Mucosa of rectum (tissue), 2 donors: Measurements from ENCODE around the gene C16orf89.
"Not testable (repeated sequence)": the region's sequence is repeated elsewhere in the genome, so short reads cannot be mapped to it uniquely, and the experiment has no call there.

ENCODE experiments used
- H3K27ac ChIP-seq, 2 donors: one replicate each; pipeline ENCODE4 v1.7.0; 2013; ENCODE audit warnings: inconsistent platforms in 2 of 2, low read depth in 2 of 2, low read length in 2 of 2
- H3K27me3 ChIP-seq, 2 donors: one replicate each; pipeline ENCODE4 v1.7.0; 2013; ENCODE audit warnings: low read length in 2 of 2; ENCODE audit not compliant: control insufficient read depth in 2 of 2, insufficient read depth in 2 of 2
- H3K36me3 ChIP-seq, 2 donors: one replicate each; pipeline ENCODE4 v1.7.0; 2013; ENCODE audit warnings: low read length in 2 of 2; ENCODE audit not compliant: control insufficient read depth in 2 of 2, insufficient read depth in 2 of 2
- H3K4me1 ChIP-seq, 2 donors: one replicate each; pipeline ENCODE4 v1.7.0; 2013; ENCODE audit warnings: low read length in 2 of 2, mild to moderate bottlenecking in 1 of 2; ENCODE audit not compliant: control insufficient read depth in 2 of 2, insufficient read depth in 2 of 2
- H3K4me3 ChIP-seq, 2 donors: one replicate each; pipeline ENCODE4 v1.7.0; 2013; ENCODE audit warnings: low read length in 2 of 2
- H3K9ac ChIP-seq, 2 donors: one replicate each; pipeline ENCODE4 v1.7.0; 2013; ENCODE audit warnings: low read length in 2 of 2, low read depth in 1 of 2, mild to moderate bottlenecking in 1 of 2
- H3K9me3 ChIP-seq, 2 donors: one replicate each; pipeline ENCODE4 v1.7.0; 2013; ENCODE audit warnings: low read length in 2 of 2; ENCODE audit not compliant: control insufficient read depth in 2 of 2
- donor health status: healthy.
- donor health status: Normal muscosa, but diverticular disease.

C16orf89 gene

DNA sequence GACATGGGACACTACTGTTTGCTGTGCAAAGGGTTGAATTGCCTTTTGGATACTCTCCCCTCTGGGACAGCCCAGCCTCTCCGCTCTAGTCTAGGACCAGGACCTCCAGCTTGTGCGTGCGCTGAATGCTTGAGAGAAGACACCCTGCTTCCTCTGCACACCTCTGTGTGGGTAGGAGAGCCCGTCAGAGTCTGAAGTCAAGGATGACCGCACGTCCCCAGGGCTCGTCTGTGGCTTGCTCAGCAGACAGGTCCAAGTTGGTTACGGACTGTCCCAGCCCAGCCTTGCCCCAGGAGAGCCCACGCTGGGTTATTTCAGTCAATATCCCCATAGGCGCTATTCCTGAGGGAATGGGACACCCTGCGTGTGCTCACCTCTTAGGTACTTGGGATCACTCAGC is 3.7 kb downstream of the C16orf89 start:
- Histone ChIP-seq H3K4me3 (no peak overlapping the region), H3K27me3 (no peaks in the 10 kb centered on the region), H3K4me1 (peaks cover 14% of the 10 kb centered on the region in 2 donors), H3K9me3 (no peaks in the 10 kb centered on the region), H3K9ac (no peak overlapping the region), H3K27ac (no peak overlapping the region), H3K36me3 (no peaks in the 10 kb centered on the region)

DNA sequence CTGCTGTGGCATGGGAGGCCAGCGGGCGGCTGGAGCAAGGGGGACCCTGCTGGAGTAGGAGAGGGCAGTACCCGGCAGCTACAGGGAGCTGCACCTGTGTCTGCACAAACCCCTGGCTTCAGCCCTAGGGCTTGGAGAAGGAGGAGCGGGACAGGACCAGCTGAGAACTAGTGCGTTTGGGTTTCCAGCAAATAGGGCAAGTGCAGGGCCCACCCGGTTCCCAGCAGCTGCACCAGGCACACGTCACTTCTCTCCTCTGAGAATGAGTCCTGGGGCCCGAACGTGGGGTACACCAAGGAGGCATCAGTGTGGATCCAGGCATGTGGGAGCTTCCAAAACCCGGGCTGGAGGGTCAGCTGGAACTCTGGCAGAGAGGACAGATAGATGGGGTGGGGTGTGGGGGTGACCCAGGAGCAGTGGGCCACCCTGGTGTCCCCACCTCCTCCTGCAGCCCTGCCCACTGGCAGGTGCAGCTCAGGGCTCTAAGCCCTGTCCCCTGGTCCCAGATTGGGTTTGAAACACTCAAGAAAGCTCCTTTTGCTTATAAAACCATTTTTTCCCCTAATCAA is 5.6 kb downstream of the C16orf89 start:
- Histone ChIP-seq H3K4me1 (peaks cover 6 to 9% of the 10 kb centered on the region in 2 donors), H3K27ac (no peak overlapping the region), H3K9me3 (no peaks in the 10 kb centered on the region), H3K27me3 (no peaks in the 10 kb centered on the region), H3K36me3 (no peaks in the 10 kb centered on the region), H3K4me3 (no peak overlapping the region), H3K9ac (no peak overlapping the region)

DNA sequence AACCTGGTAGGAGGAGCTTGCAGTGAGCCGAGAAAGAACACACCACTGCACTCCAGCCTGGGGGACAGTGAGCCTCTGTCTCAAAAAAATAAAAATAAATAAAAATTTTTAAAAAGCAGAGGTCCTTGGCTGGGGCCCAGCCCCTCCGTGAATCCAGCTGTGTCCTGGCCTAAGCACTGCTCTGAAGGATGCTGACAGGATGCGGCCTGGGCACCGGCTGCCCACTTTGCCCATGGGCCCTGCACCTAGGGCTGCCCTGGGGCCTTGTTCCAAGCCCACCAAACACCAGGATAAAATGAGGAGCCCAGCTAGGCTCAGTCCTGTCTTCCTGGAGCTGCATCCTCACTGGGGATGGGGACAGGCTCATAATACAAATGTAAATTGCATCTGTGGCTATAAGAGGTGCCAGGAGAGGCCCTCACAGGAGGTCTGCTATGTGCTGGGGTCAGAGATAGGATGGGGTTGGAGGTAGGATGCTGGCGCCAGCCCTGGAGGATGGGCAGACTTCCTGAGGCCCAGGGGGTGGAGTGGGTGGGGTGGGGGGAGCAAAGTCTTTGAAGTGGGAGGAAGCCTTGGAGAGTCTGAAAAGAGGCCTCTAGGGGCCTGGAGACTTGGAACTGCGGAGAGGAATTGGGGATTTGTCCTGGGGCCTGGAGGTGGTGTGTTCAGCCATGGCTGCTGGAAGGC is 6.2 kb downstream of the C16orf89 start:
- peaks cover under 1 to 2% of the 10 kb centered on the region in 2 donors for H3K4me1 ChIP-seq
- H3K9me3 ChIP-seq = no peaks in the 10 kb centered on the region
- H3K9ac ChIP-seq = no peak overlapping the region
- H3K27ac ChIP-seq = no peak overlapping the region
- no peaks in the 10 kb centered on the region for H3K36me3 ChIP-seq
- H3K27me3 ChIP-seq = no peaks in the 10 kb centered on the region
- H3K4me3 ChIP-seq = no peak overlapping the region

DNA sequence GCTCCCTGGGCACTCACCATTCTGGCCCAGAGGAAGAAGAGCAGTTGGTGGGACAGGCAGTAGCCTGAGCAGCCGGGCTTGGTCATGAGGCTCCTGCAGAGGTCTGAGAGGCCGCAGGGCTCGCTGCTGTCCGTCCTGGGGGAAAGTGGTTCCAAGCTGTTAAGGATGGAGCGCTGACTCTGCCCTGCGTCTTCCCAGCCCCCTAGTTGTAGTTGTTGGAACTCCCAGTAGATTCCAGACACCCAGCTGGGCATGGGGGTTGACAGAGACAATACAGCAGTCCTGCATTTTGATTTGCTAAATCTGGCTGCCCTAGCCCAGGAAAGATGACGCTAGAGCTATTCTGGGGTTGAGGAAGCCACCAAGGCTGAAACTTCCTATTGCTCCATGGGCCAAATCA is 7.3 kb downstream of the C16orf89 start:
- no peaks in the 10 kb centered on the region for H3K9me3 ChIP-seq
- H3K36me3 ChIP-seq = no peaks in the 10 kb centered on the region
- H3K4me1 ChIP-seq = no peaks in the 10 kb centered on the region
- no peak overlapping the region for H3K9ac ChIP-seq
- H3K27me3 ChIP-seq = no peaks in the 10 kb centered on the region
- no peak overlapping the region for H3K4me3 ChIP-seq
- no peak overlapping the region for H3K27ac ChIP-seq

DNA sequence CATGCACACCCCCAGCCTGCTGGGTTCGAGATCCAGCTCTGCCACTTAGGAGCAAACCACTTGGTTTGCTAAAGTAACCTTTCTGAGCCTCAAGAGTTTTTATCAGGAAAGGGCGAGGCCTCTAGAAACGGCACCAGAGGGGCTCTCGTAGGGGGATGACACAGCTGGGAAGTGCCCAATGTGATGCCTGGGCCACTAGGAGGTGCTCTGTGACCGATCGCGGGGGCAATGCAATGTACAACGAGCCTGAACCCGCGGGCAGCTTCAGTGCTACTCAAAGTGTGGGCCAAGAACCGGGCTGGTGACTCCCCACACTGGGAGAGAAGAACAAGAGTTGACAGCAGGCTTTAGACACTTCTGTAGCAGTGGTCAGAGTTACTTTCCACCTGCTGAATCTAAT is 9.4 kb downstream of the C16orf89 start:
- H3K9me3 ChIP-seq = no peaks in the 10 kb centered on the region
- no peak overlapping the region for H3K27ac ChIP-seq
- H3K9ac ChIP-seq = no peak overlapping the region
- no peaks in the 10 kb centered on the region for H3K27me3 ChIP-seq
- H3K4me1 ChIP-seq = no peaks in the 10 kb centered on the region
- no peaks in the 10 kb centered on the region for H3K36me3 ChIP-seq
- no peak overlapping the region for H3K4me3 ChIP-seq

DNA sequence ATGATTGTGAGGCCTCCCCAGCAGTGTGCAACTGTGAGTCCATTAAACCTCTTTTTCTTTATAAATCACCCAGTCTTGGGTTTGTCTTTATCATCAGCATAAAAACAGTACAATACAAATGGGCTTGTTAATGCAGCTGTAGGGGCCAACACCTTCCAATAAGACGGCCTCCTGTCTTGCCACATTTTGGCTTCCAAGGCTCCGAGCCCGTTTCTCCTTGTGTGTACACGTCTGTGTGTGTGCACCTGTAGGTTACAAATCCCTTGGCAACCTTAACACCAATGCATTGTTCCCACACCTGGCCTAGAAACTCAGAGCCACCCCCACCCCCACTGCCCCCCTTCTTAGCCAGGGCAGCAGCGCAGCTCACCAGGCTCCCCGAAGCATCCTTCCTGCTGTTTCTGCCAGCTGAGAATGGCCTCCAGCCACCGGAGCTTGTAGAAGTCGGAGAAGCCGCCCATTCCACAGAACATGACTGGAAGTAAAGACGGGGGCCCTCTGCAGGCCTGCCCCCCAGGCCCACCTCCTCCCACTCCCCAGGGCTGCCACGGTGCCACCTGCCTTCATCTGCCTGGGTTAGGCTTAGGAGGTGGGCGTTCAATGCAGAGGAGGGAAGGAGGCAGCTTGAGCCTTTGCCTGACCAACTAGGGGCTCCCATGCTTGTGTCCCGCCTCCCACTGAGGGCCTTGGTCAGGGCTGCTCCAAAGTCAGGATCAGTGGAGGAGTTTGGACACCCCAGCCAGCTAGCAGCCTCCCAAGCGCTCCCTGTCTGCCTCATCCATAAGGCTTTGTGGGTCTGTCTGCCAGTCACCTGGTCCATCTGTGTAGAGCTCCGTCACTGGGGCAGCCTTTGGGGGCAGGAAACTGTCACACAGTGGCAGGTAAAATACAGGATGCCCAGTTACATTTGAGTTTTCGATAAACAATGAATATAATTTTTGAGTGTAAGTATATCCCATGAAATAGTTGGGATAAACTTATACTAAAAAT is 10.6 kb downstream of the C16orf89 start:
- Histone ChIP-seq H3K36me3 (no peaks in the 10 kb centered on the region), H3K9me3 (no peaks in the 10 kb centered on the region), H3K4me3 (no peak overlapping the region), H3K27me3 (no peaks in the 10 kb centered on the region), H3K9ac (no peak overlapping the region), H3K27ac (no peak overlapping the region), H3K4me1 (no peaks in the 10 kb centered on the region)

DNA sequence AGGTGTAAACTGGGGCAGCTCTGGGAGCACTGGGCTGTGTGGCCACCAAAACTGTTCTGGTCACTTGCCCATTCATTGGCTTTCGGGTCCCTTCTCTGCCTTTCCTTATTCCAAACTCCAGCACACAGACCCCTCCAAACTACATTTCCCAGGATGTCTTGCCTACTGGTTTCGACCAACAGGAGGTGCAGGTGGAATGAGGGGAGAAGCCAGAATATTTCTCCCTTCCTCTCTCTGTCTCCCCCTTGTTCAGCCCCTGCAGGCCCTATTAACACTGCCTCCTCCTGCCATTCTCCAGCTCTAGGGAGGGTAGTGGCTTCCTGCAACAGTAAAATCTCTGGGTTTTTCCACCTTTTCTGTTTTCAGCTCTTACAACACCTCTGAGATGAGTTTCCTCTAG is 18.8 kb downstream of the C16orf89 start:
- Histone ChIP-seq H3K4me3 (no peak overlapping the region), H3K9ac (no peak overlapping the region), H3K27ac (no peak overlapping the region), H3K36me3 (no peaks in the 10 kb centered on the region), H3K9me3 (no peaks in the 10 kb centered on the region), H3K27me3 (no peaks in the 10 kb centered on the region), H3K4me1 (no peaks in the 10 kb centered on the region)

DNA sequence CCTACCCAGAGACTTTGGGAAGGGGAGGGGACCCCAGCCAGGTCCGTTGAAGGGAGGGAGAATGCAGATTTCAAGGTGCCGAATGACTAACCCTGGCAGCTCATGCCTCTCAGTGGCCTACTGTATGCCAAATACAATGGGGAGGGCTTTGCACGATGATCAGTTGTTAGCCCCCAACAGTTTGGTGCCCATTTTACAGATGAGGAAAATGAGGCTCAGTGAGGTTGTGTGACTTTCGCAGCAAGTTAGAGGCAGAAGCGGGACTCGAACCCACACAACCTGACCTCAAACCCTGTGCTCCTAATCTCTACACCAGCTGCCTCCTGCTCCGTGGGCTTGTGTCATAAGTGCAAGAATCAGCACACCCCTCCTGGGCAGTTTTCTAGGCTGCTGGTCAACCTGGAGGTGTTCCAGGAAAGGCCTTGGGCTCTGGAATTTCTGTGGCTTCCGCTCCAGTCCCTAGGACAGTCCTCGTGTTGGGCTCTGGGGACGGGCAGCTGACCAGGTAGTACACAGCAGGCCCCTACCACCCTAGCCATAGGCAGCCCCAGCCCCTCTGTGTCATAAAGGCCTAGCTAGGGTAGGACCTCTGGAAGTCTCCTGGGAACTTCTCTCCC is 20.1 kb downstream of the C16orf89 start:
- Histone ChIP-seq H3K27me3 (no peaks in the 10 kb centered on the region), H3K9ac (no peak overlapping the region), H3K9me3 (no peaks in the 10 kb centered on the region), H3K27ac (no peak overlapping the region), H3K36me3 (no peaks in the 10 kb centered on the region), H3K4me1 (no peaks in the 10 kb centered on the region), H3K4me3 (no peak overlapping the region)

DNA sequence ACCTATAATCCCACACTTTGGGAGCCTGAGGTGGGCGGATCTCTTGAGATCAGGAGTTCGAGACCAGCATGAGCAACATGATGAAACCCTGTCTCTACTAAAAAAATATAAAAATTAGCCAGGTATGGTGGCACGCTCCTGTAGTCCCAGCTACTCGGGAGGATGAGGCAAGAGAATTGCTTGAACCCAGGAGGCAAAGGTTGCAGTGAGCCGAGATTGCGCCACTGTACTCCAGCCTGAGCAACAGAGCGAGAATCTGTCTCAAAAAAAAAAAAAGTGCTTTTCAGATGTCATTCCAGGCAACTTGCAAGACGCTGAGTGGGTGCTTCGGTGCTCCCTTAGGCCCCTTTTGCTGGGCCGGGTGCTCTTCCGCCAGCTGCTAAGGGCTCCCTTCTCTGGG is 21.2 kb downstream of the C16orf89 start:
- not testable (repeated sequence) for H3K4me1 ChIP-seq, H3K4me3 ChIP-seq

More for the DNA sequence above, 21.2 kb downstream of the C16orf89 start:
- not testable (repeated sequence) for H3K27me3 ChIP-seq, H3K9me3 ChIP-seq, H3K36me3 ChIP-seq, H3K27ac ChIP-seq, H3K9ac ChIP-seq
